Colonic mucosa (tissue), 4 donors: ENCODE data around the gene ZNF611. TPM values are rescaled to one million over a fixed set of nuclear protein-coding genes. Genes with fewer than 3 reads are reported as not detected.
"Not testable (repeated sequence)": the region's sequence is repeated elsewhere in the genome, so short reads cannot be mapped to it uniquely, and the experiment has no call there.

Experiments used
- DNase-seq: peaks from one replicate; pipeline ENCODE4 v3.0.0-alpha.2; 2020
- H3K27ac ChIP-seq: fragments of 200-600 bp; one replicate; pipeline ENCODE4 v1.8.0; 2021
- H3K27me3 ChIP-seq: fragments of 200-600 bp; one replicate; pipeline ENCODE4 v1.8.0; 2021
- H3K36me3 ChIP-seq: fragments of 200-600 bp; one replicate; pipeline ENCODE4 v1.8.0; 2021
- H3K4me1 ChIP-seq: fragments of 200-600 bp; one replicate; pipeline ENCODE4 v1.8.0; 2021; ENCODE audit warnings: mild to moderate bottlenecking
- H3K4me3 ChIP-seq: fragments of 200-600 bp; one replicate; pipeline ENCODE4 v1.8.0; 2021
- H3K9ac ChIP-seq, 2 donors: one replicate each; pipeline ENCODE4 v1.7.0; 2013; ENCODE audit warnings: control low read depth in 2 of 2, low read depth in 2 of 2, low read length in 2 of 2
- H3K9me3 ChIP-seq: fragments of 200-600 bp; one replicate; pipeline ENCODE4 v1.8.0; 2021
- intact Hi-C: fragments of 100-400 bp; cut with DNase I; formaldehyde crosslinking; loops from one replicate; pipeline ENCODE4 v1.14.1; 2022
- total RNA-seq, 2 donors: library from RNA; stranded (reverse); fragmentation: NEBNext Ultra II Directional in 1 of 2; extraction: Animal tissue kit (Norgen Biotek cat#: 25700) in 1 of 2; gene quantifications; one replicate each; pipeline ENCODE4 v1.2.1, GENCODE V29; 2021
- TF ChIP-seq, protein P1 (sequence below): fragments of 200-600 bp; IDR thresholded peaks from one replicate; pipeline ENCODE4 v1.8.0; 2022; ENCODE audit warnings: antibody characterized with exemption, mild to moderate bottlenecking
- donor health status: healthy.
- donor health status: DM: no; HTN: no; CAD: no.
- donor health status: DM: no; HTN: no; CAD: no.

The ZNF611 gene
- total RNA-seq, 2 donors from 2014 or later = 9.8 to 17.7 TPM

DNA sequence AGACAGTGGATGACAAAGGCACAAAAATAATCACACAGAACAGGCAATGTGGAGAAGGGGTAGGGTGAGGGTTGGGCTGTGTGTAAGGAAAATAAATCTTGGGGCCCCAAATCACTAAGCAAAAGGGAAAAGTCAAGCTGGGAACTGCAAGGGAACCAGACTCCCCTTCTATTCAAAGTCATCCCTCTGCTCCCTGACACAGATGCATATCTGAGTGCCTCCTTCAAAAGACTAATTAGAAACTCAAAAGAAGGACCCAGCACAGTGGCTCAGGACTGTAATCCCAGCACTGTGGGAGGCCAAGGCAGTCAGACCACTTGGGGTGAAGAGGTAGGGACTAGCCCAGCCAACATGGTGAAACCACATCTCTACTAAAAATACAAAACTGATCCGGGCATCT, 18.3 kb downstream of the ZNF611 start:
- no peaks in the 10 kb centered on the region for H3K9me3 ChIP-seq
- no peaks in the 10 kb centered on the region for H3K36me3 ChIP-seq
- no peaks in the 10 kb centered on the region for H3K4me1 ChIP-seq
- no peaks in the 10 kb centered on the region for H3K27me3 ChIP-seq
- no peak overlapping the region for H3K9ac ChIP-seq
- TF ChIP-seq, protein P1, sequence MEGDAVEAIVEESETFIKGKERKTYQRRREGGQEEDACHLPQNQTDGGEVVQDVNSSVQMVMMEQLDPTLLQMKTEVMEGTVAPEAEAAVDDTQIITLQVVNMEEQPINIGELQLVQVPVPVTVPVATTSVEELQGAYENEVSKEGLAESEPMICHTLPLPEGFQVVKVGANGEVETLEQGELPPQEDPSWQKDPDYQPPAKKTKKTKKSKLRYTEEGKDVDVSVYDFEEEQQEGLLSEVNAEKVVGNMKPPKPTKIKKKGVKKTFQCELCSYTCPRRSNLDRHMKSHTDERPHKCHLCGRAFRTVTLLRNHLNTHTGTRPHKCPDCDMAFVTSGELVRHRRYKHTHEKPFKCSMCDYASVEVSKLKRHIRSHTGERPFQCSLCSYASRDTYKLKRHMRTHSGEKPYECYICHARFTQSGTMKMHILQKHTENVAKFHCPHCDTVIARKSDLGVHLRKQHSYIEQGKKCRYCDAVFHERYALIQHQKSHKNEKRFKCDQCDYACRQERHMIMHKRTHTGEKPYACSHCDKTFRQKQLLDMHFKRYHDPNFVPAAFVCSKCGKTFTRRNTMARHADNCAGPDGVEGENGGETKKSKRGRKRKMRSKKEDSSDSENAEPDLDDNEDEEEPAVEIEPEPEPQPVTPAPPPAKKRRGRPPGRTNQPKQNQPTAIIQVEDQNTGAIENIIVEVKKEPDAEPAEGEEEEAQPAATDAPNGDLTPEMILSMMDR = no peak
- DNase-seq = no peak
- H3K4me3 ChIP-seq = no peak overlapping the region
- intact Hi-C loops = no loop called here
- H3K27ac ChIP-seq = no peak overlapping the region

DNA sequence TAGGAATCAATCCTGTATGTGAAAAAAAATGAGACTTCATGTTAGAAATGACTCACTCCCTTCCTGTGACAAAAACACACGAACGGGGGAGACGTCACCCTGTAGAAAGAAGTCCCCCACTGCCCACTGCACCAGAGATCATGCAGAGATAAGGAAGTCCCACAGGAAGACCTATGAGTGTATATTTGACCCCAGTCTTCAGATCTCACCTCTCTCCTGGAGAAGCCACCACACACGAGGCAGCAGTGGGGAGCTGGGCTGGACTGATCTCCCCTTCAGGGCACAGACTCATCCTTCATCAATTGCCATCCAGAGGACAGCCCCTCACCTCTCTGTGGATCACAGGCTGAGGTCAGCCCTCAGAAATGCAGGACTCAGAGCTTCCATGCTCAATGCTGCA, 18.9 kb downstream of the ZNF611 start:
- H3K4me3 ChIP-seq, H3K9ac ChIP-seq, H3K27ac ChIP-seq, intact Hi-C loops, H3K9me3 ChIP-seq, DNase-seq, H3K36me3 ChIP-seq, H3K27me3 ChIP-seq, H3K4me1 ChIP-seq: not testable (repeated sequence)

DNA sequence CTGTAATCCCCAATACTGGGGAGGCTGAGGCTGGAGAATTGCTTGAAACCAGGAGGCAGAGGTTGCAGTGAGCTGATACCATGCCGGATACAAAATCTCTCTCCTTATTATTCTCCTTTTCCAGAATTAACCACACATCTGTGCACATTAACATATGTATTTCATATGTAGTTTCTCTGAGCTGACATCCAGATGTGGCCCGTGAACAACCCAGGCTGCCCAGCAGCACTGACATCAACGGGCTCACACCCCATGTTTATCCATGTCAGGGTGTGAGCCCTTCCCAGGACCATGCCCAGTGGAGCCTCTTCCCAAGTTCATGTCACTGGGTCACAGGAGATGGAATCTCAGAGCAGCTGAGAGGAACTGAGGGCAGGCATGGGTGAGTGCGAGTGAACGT, 19.5 kb downstream of the ZNF611 start:
- intact Hi-C loops, H3K36me3 ChIP-seq: not testable (repeated sequence)

DNA sequence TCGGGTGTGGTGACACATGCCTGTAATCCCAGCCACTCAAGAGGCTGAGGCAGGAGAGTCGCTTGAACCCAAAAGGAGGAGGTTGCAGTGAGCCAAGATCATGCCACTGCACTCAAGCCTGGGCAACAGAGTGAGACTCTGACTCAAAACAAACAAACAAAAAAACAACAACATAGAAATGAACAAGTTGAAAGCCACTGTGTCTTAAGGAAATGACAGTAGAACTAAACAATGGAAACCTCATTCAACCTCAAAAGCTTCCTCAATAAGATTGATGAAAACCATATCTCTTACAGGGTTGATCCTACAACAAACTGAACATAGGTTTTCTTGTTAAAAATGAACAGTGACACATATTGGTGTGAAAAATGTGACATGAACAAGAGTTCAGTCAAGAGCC, 21.8 kb downstream of the ZNF611 start:
- H3K4me1 ChIP-seq, DNase-seq, H3K4me3 ChIP-seq, H3K9ac ChIP-seq, H3K27me3 ChIP-seq, H3K36me3 ChIP-seq, H3K27ac ChIP-seq, intact Hi-C loops, H3K9me3 ChIP-seq: not testable (repeated sequence)

More for the DNA sequence above, 19.5 kb downstream of the ZNF611 start:
- not testable (repeated sequence) for H3K9ac ChIP-seq, H3K9me3 ChIP-seq, H3K27ac ChIP-seq, H3K4me3 ChIP-seq, H3K27me3 ChIP-seq, H3K4me1 ChIP-seq, DNase-seq

DNA sequence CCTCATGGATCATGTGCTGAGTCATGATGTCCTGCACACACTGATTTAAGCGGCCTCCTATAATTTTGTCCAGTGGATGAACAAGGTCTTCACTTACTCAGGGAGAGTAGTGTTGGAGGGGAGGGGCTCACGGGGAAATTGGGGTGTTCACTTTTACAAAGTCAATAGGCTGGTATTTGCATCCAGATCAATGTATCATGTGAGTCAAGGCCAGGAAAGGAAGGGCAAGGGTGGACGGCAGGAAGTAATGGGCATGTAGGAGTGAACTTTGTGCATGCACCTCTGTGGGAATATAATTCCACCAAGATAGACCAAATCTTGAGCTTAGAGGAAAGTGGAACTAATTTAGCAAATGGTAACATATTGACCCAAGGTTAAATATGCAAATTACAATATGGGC, 23.2 kb downstream of the ZNF611 start:
- H3K27me3 ChIP-seq, H3K9ac ChIP-seq, H3K27ac ChIP-seq, intact Hi-C loops, H3K4me1 ChIP-seq, DNase-seq, H3K36me3 ChIP-seq, H3K4me3 ChIP-seq, H3K9me3 ChIP-seq: not testable (repeated sequence)

DNA sequence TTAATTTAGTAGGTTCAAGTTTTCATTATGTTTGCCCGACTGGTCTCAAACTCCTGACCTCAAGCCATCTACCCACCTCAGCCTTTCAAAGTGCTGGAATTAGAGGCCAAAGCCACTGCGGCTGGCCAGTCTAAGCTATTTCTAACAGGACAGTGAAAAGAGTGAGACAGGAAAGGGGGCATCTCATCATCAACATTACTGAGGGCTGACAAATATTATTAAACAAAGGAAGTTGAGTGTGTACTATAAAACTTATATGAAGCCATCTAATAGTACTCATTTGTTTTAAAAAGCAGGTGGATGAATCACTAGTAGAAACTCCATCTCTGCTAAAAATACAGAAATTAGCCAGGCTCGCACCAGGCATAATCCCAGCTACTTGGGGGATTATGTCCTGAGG, 24.3 kb downstream of the ZNF611 start:
- H3K27ac ChIP-seq = no peak overlapping the region
- no peaks in the 10 kb centered on the region for H3K27me3 ChIP-seq
- no peak overlapping the region for H3K9ac ChIP-seq
- DNase-seq = no peak
- TF ChIP-seq, protein P1 = no peak
- intact Hi-C loops = no loop called here
- H3K4me3 ChIP-seq = no peak overlapping the region
- H3K36me3 ChIP-seq = peaks cover 7% of the 10 kb centered on the region
- H3K4me1 ChIP-seq = no peaks in the 10 kb centered on the region
- H3K9me3 ChIP-seq = no peaks in the 10 kb centered on the region

DNA sequence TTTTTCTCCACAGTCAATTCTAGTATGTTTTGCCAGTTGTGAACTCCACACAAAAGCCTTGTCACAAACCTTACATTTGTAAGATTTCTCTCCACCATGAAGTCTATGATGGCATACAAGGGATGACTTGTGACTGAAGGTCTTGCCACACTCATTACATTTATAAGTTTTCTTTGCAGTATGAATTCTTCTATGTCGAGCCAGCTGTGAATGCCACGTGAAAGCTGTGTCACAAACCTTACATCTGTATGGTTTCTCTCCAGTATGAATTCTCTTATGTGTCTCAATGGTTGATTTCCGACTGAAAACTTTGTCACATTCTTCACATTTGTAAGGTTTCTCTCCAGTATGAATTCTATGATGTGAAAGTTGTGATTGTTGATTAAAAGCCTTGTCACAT, 29.2 kb downstream of the ZNF611 start:
- intact Hi-C loops, H3K9me3 ChIP-seq, H3K36me3 ChIP-seq: not testable (repeated sequence)

DNA sequence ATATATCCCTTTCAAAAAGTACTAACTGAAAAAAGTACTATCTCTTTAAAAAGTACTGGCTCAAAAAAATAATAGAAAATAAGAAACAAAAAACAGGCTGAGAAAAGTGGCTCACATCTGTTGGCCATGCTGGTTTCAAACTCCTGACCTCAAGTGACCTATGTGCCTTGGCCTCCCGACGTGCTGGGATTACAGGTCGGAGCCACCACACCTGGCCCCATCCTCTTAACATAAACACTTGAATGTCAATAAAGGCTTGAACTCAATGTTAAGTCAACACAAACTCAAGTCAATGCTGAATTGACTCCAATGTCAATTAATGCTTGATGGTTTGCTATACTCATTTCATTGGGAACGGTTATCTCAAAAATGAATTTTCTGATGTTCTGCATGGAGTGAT, 30.9 kb downstream of the ZNF611 start:
- H3K9ac ChIP-seq = no peak overlapping the region
- DNase-seq = no peak
- no peak overlapping the region for H3K27ac ChIP-seq
- H3K9me3 ChIP-seq = no peaks in the 10 kb centered on the region
- TF ChIP-seq, protein P1 = no peak
- H3K4me1 ChIP-seq = no peaks in the 10 kb centered on the region
- no peak overlapping the region for H3K4me3 ChIP-seq
- no peaks in the 10 kb centered on the region for H3K27me3 ChIP-seq
- intact Hi-C loops = no loop called here
- H3K36me3 ChIP-seq = peaks cover 10% of the 10 kb centered on the region

More for the DNA sequence above, 29.2 kb downstream of the ZNF611 start:
- not testable (repeated sequence) for H3K4me3 ChIP-seq, H3K4me1 ChIP-seq, DNase-seq, H3K27me3 ChIP-seq, H3K9ac ChIP-seq, H3K27ac ChIP-seq
